GM13977 (cell line): ENCODE measurements around the gene ZNF382.

Experiments
- DNase-seq: peaks from one replicate; pipeline ENCODE4 v3.0.0; 2012; ENCODE audit warnings: low spot score
- CTCF ChIP-seq: IDR thresholded peaks from 2 replicates; pipeline ENCODE4 v1.5.1; 2012; ENCODE audit warnings: mild to moderate bottlenecking, control low read depth; ENCODE audit not compliant: insufficient read depth; ENCODE audit errors: extremely low read depth, missing control alignments
- in situ Hi-C: fragments of 300-500 bp; cut with MboI; formaldehyde crosslinking; loops from one replicate; pipeline ENCODE4 v1.12.0; 2022; ENCODE audit warnings: low sequenced_read_pairs, low pct_unique_long_range_greater_than_20kb, mixed read lengths, inconsistent platforms; ENCODE audit not compliant: unreplicated experiment

The ZNF382 gene

GRCh38 chr19:36605101-36605876 is at the start of gene ZNF382:
Gene ZNF382, plus strand, starts transcription at chr19:36605313. Its CDS starts 4,602 bp downstream, at chr19:36609915.
- no peak for TF ChIP-seq CTCF
- in situ Hi-C loops = no loop called here
- peak; percentile 90 for DNase-seq

- no peak for DNase-seq
- no peak for TF ChIP-seq CTCF
- in situ Hi-C loops = no loop called here
Measured at GRCh38 chr19:36564391-36564790, 40.7 kb upstream of the ZNF382 start.

- DNase-seq = no peak
- no peak for TF ChIP-seq CTCF
- in situ Hi-C loops = no loop called here
Measured at GRCh38 chr19:36572593-36573019, 32.5 kb upstream of the ZNF382 start.

- in situ Hi-C loops = no loop called here
- peak; percentile 11 for TF ChIP-seq CTCF
Measured at GRCh38 chr19:36573020-36573894, 31.9 kb upstream of the ZNF382 start, which contains the start of gene ZNF529. Gene ZNF529, minus strand, starts transcription at chr19:36573292. Its CDS starts 946 bp downstream, at chr19:36572346.

GRCh38 chr19:36573895-36574720 is 31.0 kb upstream of the ZNF382 start:
- peak; percentile 45 for DNase-seq
- in situ Hi-C loops = no loop called here
- TF ChIP-seq CTCF = no peak

More at GRCh38 chr19:36573020-36573894, 31.9 kb upstream of the ZNF382 start, which contains the start of gene ZNF529:
- DNase-seq = peak; percentile 92

GRCh38 chr19:36574741-36575140 is 30.4 kb upstream of the ZNF382 start:
- TF ChIP-seq CTCF = no peak
- in situ Hi-C loops = no loop called here
- DNase-seq = no peak
